CD4-positive, alpha-beta T cell (primary cell): Measurements from ENCODE around the gene THOC1. TPM values are rescaled to one million over a fixed set of nuclear protein-coding genes. Genes with fewer than 3 reads are reported as not detected.

Experiments used
- ATAC-seq: fragments of 200-7000 bp; cut with Tn5 transposase; one replicate; pipeline ENCODE4 v1.10.0; 2022; ENCODE audit warnings: mild to moderate bottlenecking; ENCODE audit not compliant: poor library complexity
- CTCF ChIA-PET: fragments of 350-600 bp; sonication (Branson Sonifier 250); formaldehyde crosslinking; loops from one replicate; lab custom pipeline; 2021; ENCODE audit warnings: antibody characterized with exemption, inconsistent platforms; lab: Charles Lee
- POLR2A ChIA-PET: fragments of 350-600 bp; sonication (Branson Sonifier 250); formaldehyde crosslinking; loops from one replicate; lab custom pipeline; 2021; ENCODE audit warnings: antibody characterized with exemption, inconsistent platforms; lab: Charles Lee
- DNase-seq, 14 experiments: peaks; one replicate each; pipeline ENCODE4 v3.0.0-alpha.2; 2013 to 2020; ENCODE audit warnings: mixed read lengths in 2 of 14
- H3K27ac ChIP-seq, 2 donors: one replicate each; pipeline versions ENCODE4 v1.5.1 to v1.7.0; 2013; ENCODE audit warnings: low read length in 2 of 2, low read depth in 1 of 2, mild to moderate bottlenecking in 1 of 2
- H3K27me3 ChIP-seq, 2 experiments: 1 replicate in 1 of 2; 2 replicates in 1 of 2; pipeline versions ENCODE4 v1.6.1 to v1.7.0; 2013; ENCODE audit warnings: low read length in 2 of 2, control low read depth in 1 of 2, mild to moderate bottlenecking in 1 of 2, moderate library complexity in 1 of 2; ENCODE audit not compliant: insufficient read depth in 2 of 2, control insufficient read depth in 1 of 2
- H3K36me3 ChIP-seq: one replicate; pipeline ENCODE4 v1.6.1; 2013; ENCODE audit warnings: low read length, control low read depth; ENCODE audit not compliant: insufficient read depth
- H3K4me1 ChIP-seq: one replicate; pipeline ENCODE4 v1.6.1; 2013; ENCODE audit warnings: low read length, control low read depth; ENCODE audit not compliant: insufficient read depth
- H3K4me3 ChIP-seq: one replicate; pipeline ENCODE4 v1.5.1; 2013; ENCODE audit warnings: mild to moderate bottlenecking, low read length, moderate library complexity
- H3K9me3 ChIP-seq, 2 experiments: 1 replicate in 1 of 2; 2 replicates in 1 of 2; pipeline versions ENCODE4 v1.6.1 to v1.7.0; 2013; ENCODE audit warnings: low read length in 2 of 2, mild to moderate bottlenecking in 2 of 2, control low read depth in 1 of 2, moderate library complexity in 1 of 2; ENCODE audit not compliant: control insufficient read depth in 1 of 2, insufficient read depth in 1 of 2
- H3K27ac Mint-ChIP-seq: one replicate; pipeline ENCODE4 v1.8.0; 2020; ENCODE audit warnings: mixed read lengths
- H3K27me3 Mint-ChIP-seq: one replicate; pipeline ENCODE4 v1.8.0; 2021; ENCODE audit warnings: mixed read lengths
- H3K36me3 Mint-ChIP-seq: one replicate; pipeline ENCODE4 v1.8.0; 2021; ENCODE audit warnings: low read depth, mixed read lengths
- H3K4me1 Mint-ChIP-seq: one replicate; pipeline ENCODE4 v1.8.0; 2021; ENCODE audit warnings: low read depth, mixed read lengths
- H3K4me3 Mint-ChIP-seq: one replicate; pipeline ENCODE4 v1.8.0; 2020; ENCODE audit warnings: mild to moderate bottlenecking, mixed read lengths
- H3K9me3 Mint-ChIP-seq: one replicate; pipeline ENCODE4 v1.8.0; 2020; ENCODE audit warnings: mixed read lengths
- CTCF ChIP-seq: fragments of 200-600 bp; IDR thresholded peaks from one replicate; pipeline ENCODE4 v1.8.0; 2022; ENCODE audit warnings: antibody characterized with exemption, mild to moderate bottlenecking
- intact Hi-C, 2 experiments: fragments of 100-400 bp; cut with DNase I in 1 of 2; cut with micrococcal nuclease in 1 of 2; formaldehyde crosslinking; loops; one replicate each; pipeline versions ENCODE4 v1.15.1 to v1.9.0; 2023 to 2025; cut with DNase I, micrococcal nuclease
- total RNA-seq, 174 experiments: library from RNA in 2 of 174; stranded (reverse) in 2 of 174; gene quantifications; one replicate each; pipeline ENCODE4 v1.2.3 and lab custom pipeline; 2021 to 2026

The THOC1 gene
- total RNA-seq, 2 experiments from 2014 or later = 92.9 to 96.5 TPM

- Mint-ChIP-seq H3K4me3 (no peak overlapping the region), H3K36me3 (no peaks in the 10 kb centered on the region), H3K27me3 (peaks cover 19% of the 10 kb centered on the region), H3K9me3 (no peaks in the 10 kb centered on the region), H3K4me1 (no peaks in the 10 kb centered on the region), H3K27ac (no peak overlapping the region)
- no peak for TF ChIP-seq CTCF
- H3K27me3 ChIP-seq = peaks cover 0 to 8% of the 10 kb centered on the region in 2 experiments
- no peak overlapping the region for H3K4me3 ChIP-seq
- no peaks in the 10 kb centered on the region for H3K9me3 ChIP-seq
- ChIA-PET CTCF (no interaction called here), POLR2A (no interaction called here)
- H3K27ac ChIP-seq = no peak overlapping the region
- intact Hi-C loops = no loop called here
- no peaks in the 10 kb centered on the region for H3K4me1 ChIP-seq
- H3K36me3 ChIP-seq = no peaks in the 10 kb centered on the region
- DNase-seq (no peak), ATAC-seq (no peak)
These were observed 35.2 kb upstream of the THOC1 start for GRCh38 chr18:303011-303410.

GRCh38 chr18:302097-302496, 34.2 kb upstream of the THOC1 start:
- Mint-ChIP-seq H3K4me1 (no peaks in the 10 kb centered on the region), H3K9me3 (no peaks in the 10 kb centered on the region), H3K27ac (no peak overlapping the region), H3K27me3 (peaks cover 10% of the 10 kb centered on the region), H3K4me3 (no peak overlapping the region), H3K36me3 (no peaks in the 10 kb centered on the region)
- no peak for TF ChIP-seq CTCF
- CTCF ChIA-PET = no interaction called here
- Histone ChIP-seq H3K36me3 (no peaks in the 10 kb centered on the region), H3K4me1 (no peaks in the 10 kb centered on the region), H3K9me3 (no peaks in the 10 kb centered on the region), H3K27me3 (peaks cover 0 to 8% of the 10 kb centered on the region in 2 experiments), H3K4me3 (no peak overlapping the region), H3K27ac (no peak overlapping the region)
- ATAC-seq (no peak), DNase-seq (no peak)
- POLR2A ChIA-PET = no interaction called here
- intact Hi-C loops = no loop called here

GRCh38 chr18:297936-298335, 30.1 kb upstream of the THOC1 start:
- Mint-ChIP-seq H3K27me3 (no peaks in the 10 kb centered on the region), H3K27ac (no peak overlapping the region), H3K36me3 (no peaks in the 10 kb centered on the region), H3K9me3 (peaks cover 4% of the 10 kb centered on the region), H3K4me1 (no peaks in the 10 kb centered on the region), H3K4me3 (no peak overlapping the region)
- no peaks in the 10 kb centered on the region for H3K9me3 ChIP-seq
- H3K4me1 ChIP-seq = no peaks in the 10 kb centered on the region
- H3K27ac ChIP-seq = no peak overlapping the region
- no peak for TF ChIP-seq CTCF
- no peak overlapping the region for H3K4me3 ChIP-seq
- DNase-seq (no peak), ATAC-seq (no peak)
- no peaks in the 10 kb centered on the region for H3K36me3 ChIP-seq
- ChIA-PET CTCF (no interaction called here), POLR2A (no interaction called here)
- H3K27me3 ChIP-seq = no peaks in the 10 kb centered on the region
- intact Hi-C loops = no loop called here
